SK-N-SH (cell line): ENCODE measurements around the gene LRCOL1. TPM values are rescaled to one million over a fixed set of nuclear protein-coding genes. Genes with fewer than 3 reads are reported as not detected.

Experiments used
- CTCF ChIA-PET: fragments of 300-600, 350-600 bp; formaldehyde crosslinking; extraction: SDS; loops from one replicate; lab custom pipeline; 2021; lab: Yijun Ruan, JAX
- POLR2A ChIA-PET: fragments of 350-600 bp; sonication (Branson Sonifier 250); formaldehyde crosslinking; extraction: SDS; loops from one replicate; lab custom pipeline; 2020; ENCODE audit warnings: antibody characterized with exemption, inconsistent platforms; lab: Yijun Ruan, JAX
- DNase-seq: peaks from one replicate; pipeline ENCODE4 v3.0.0; 2012
- H2AFZ ChIP-seq: fragments of 200-600 bp; sonication (generic); 2 replicates; pipeline ENCODE4 v1.8.1; 2016; ENCODE audit warnings: antibody characterized with exemption, mild to moderate bottlenecking, low read depth
- H3F3A ChIP-seq: fragments of 200-600 bp; sonication (generic); replicated peaks from 2 replicates; pipeline ENCODE3; 2016; ENCODE audit warnings: antibody characterized with exemption, mild to moderate bottlenecking; ENCODE audit not compliant: insufficient read depth
- H3K27ac ChIP-seq, 2 experiments: fragments of 200-500 bp in 1 of 2; fragments of 200-600 bp in 1 of 2; sonication (Bioruptor generic) in 1 of 2; sonication (generic), shearing (Covaris generic) in 1 of 2; 2 replicates each; pipeline versions ENCODE4 v1.5.1 to v1.6.1; 2014 to 2016; ENCODE audit warnings: low read depth in 2 of 2, inconsistent platforms in 1 of 2, low read length in 1 of 2, mild to moderate bottlenecking in 1 of 2, mixed read lengths in 1 of 2
- H3K27me3 ChIP-seq: fragments of 200-600 bp; sonication (generic), shearing (Covaris generic); 2 replicates; pipeline ENCODE4 v1.6.1; 2016; ENCODE audit warnings: mixed run types; ENCODE audit not compliant: insufficient read depth
- H3K36me3 ChIP-seq, 2 experiments: fragments of 200-500 bp in 1 of 2; fragments of 200-600 bp in 1 of 2; sonication (Bioruptor generic) in 1 of 2; sonication (generic) in 1 of 2; replicated peaks in 1 of 2; 2 replicates each; pipeline versions ENCODE3 to v1.5.1; 2014 to 2016; ENCODE audit warnings: low read length in 1 of 2, mild to moderate bottlenecking in 1 of 2; ENCODE audit not compliant: insufficient read depth in 2 of 2, control insufficient read depth in 1 of 2
- H3K4me1 ChIP-seq, 2 experiments: fragments of 200-500 bp in 1 of 2; fragments of 200-600 bp in 1 of 2; sonication (Bioruptor generic) in 1 of 2; sonication (generic), shearing (Covaris generic) in 1 of 2; 2 replicates each; pipeline versions ENCODE4 v1.5.1 to v1.6.1; 2014 to 2016; ENCODE audit warnings: low read depth in 1 of 2, low read length in 1 of 2, mixed run types in 1 of 2; ENCODE audit not compliant: insufficient read depth in 2 of 2, control insufficient read depth in 1 of 2
- H3K4me2 ChIP-seq: fragments of 200-600 bp; sonication (generic), shearing (Covaris generic); 2 replicates; pipeline ENCODE4 v1.6.1; 2017; ENCODE audit warnings: mixed run types
- H3K4me3 ChIP-seq, 2 experiments: fragments of 200-500 bp in 1 of 2; fragments of 200-600 bp in 1 of 2; sonication (Bioruptor generic) in 1 of 2; sonication (generic), shearing (Covaris generic) in 1 of 2; 2 replicates each; pipeline versions ENCODE4 v1.5.1 to v1.8.1; 2014 to 2016; ENCODE audit warnings: low read depth in 2 of 2, inconsistent platforms in 1 of 2, low read length in 1 of 2, mild to moderate bottlenecking in 1 of 2, mixed read lengths in 1 of 2, moderate library complexity in 1 of 2
- H3K79me2 ChIP-seq: fragments of 200-600 bp; sonication (generic); 2 replicates; pipeline ENCODE4 v1.8.1; 2017; ENCODE audit warnings: mild to moderate bottlenecking; ENCODE audit not compliant: insufficient read depth
- H3K9ac ChIP-seq: fragments of 200-600 bp; sonication (generic); 2 replicates; pipeline ENCODE4 v1.6.1; 2017; ENCODE audit warnings: mixed run types
- H3K9me2 ChIP-seq: fragments of 200-600 bp; sonication (generic); 2 replicates; pipeline ENCODE4 v1.6.1; 2017; ENCODE audit warnings: mixed run types
- H3K9me3 ChIP-seq: fragments of 200-600 bp; sonication (generic); 2 replicates; pipeline ENCODE4 v1.6.1; 2017; ENCODE audit warnings: mixed run types, mild to moderate bottlenecking, moderate library complexity
- H4K20me1 ChIP-seq: fragments of 200-600 bp; sonication (generic); 2 replicates; pipeline ENCODE4 v1.6.1; 2017; ENCODE audit warnings: mild to moderate bottlenecking, mixed run types; ENCODE audit not compliant: insufficient read depth
- ELF1 ChIP-seq: IDR thresholded peaks from 2 replicates; pipeline ENCODE4 v1.4.0; 2012
- FOXM1 ChIP-seq: IDR thresholded peaks from 2 replicates; pipeline ENCODE4 v1.4.0; 2012; ENCODE audit warnings: low read depth, mild to moderate bottlenecking
- GABPA ChIP-seq: IDR thresholded peaks from 2 replicates; pipeline ENCODE4 v1.4.0; 2012; ENCODE audit warnings: low read depth, mild to moderate bottlenecking
- JUND ChIP-seq: IDR thresholded peaks from 2 replicates; pipeline ENCODE4 v1.4.0; 2012
- MAX ChIP-seq: IDR thresholded peaks from 2 replicates; pipeline ENCODE4 v1.4.0; 2012; ENCODE audit warnings: low read depth
- MEF2A ChIP-seq: IDR thresholded peaks from 2 replicates; pipeline ENCODE4 v1.4.0; 2012; ENCODE audit warnings: low read depth, borderline replicate concordance
- PBX3 ChIP-seq: IDR thresholded peaks from 2 replicates; pipeline ENCODE4; 2012
- POLR2AphosphoS5 ChIP-seq: IDR thresholded peaks from 2 replicates; pipeline ENCODE4 v1.6.1; 2012; ENCODE audit warnings: low read depth, low read length
- RAD21 ChIP-seq: IDR thresholded peaks from 2 replicates; pipeline ENCODE4 v1.6.1; 2012; ENCODE audit warnings: mild to moderate bottlenecking, low read length
- RFX5 ChIP-seq: IDR thresholded peaks from 2 replicates; pipeline ENCODE4 v1.6.1; 2012; ENCODE audit warnings: mild to moderate bottlenecking, improper control_type of control experiment, low read length
- RXRA ChIP-seq: IDR thresholded peaks from 2 replicates; pipeline ENCODE4 v1.4.0; 2012; ENCODE audit warnings: low read depth, mild to moderate bottlenecking, borderline replicate concordance
- SIN3A ChIP-seq: IDR thresholded peaks from 2 replicates; pipeline ENCODE4 v1.6.1; 2012; ENCODE audit warnings: low read depth, mild to moderate bottlenecking, low read length, moderate library complexity, borderline replicate concordance
- TAF1 ChIP-seq: IDR thresholded peaks from 2 replicates; pipeline ENCODE4 v1.6.1; 2012; ENCODE audit warnings: low read depth, mild to moderate bottlenecking, low read length, moderate library complexity, borderline replicate concordance
- TEAD4 ChIP-seq: IDR thresholded peaks from 2 replicates; pipeline ENCODE4 v1.4.0; 2012; ENCODE audit warnings: mild to moderate bottlenecking, borderline replicate concordance; ENCODE audit not compliant: insufficient read depth
- USF2 ChIP-seq: fragments of 150-350 bp; IDR thresholded peaks from 2 replicates; pipeline ENCODE4 v1.6.1; 2017; ENCODE audit warnings: antibody characterized with exemption, low read length, low read depth, borderline replicate concordance
- YY1 ChIP-seq: IDR thresholded peaks from 2 replicates; pipeline ENCODE4 v1.4.0; 2012; ENCODE audit warnings: low read depth, mild to moderate bottlenecking
- ZBTB33 ChIP-seq: IDR thresholded peaks from 2 replicates; pipeline ENCODE4 v1.4.0; 2012; ENCODE audit warnings: low read depth, borderline replicate concordance
- WGBS: methylation state at CpG from one replicate; pipeline ENCODE4 v1.1.6; 2017; ENCODE audit warnings: low lambda C conversion rate; 5-methylcytosine and 5-hydroxymethylcytosine counted together
- polyA plus RNA-seq, 3 experiments: library from polyadenylated mRNA; depleted of rRNA; stranded (reverse); fragments of >200 nt; gene quantifications; 2 replicates each; pipeline ENCODE4 v1.2.3, GENCODE V29; 2012
- TF ChIP-seq, protein P1 (sequence below): fragments of 200-600 bp; sonication (generic); IDR thresholded peaks from 2 replicates; pipeline ENCODE4 v1.6.1; 2017; ENCODE audit warnings: antibody characterized with exemption, mild to moderate bottlenecking, moderate library complexity
- TF ChIP-seq, protein P2 (sequence below): IDR thresholded peaks from 2 replicates; pipeline ENCODE4 v1.4.0; 2012; ENCODE audit warnings: low read depth, borderline replicate concordance

LRCOL1 gene
- polyA plus RNA-seq, 1 of the 3 experiments (the other 2 are of a cell fraction), result 1.1 TPM

DNA sequence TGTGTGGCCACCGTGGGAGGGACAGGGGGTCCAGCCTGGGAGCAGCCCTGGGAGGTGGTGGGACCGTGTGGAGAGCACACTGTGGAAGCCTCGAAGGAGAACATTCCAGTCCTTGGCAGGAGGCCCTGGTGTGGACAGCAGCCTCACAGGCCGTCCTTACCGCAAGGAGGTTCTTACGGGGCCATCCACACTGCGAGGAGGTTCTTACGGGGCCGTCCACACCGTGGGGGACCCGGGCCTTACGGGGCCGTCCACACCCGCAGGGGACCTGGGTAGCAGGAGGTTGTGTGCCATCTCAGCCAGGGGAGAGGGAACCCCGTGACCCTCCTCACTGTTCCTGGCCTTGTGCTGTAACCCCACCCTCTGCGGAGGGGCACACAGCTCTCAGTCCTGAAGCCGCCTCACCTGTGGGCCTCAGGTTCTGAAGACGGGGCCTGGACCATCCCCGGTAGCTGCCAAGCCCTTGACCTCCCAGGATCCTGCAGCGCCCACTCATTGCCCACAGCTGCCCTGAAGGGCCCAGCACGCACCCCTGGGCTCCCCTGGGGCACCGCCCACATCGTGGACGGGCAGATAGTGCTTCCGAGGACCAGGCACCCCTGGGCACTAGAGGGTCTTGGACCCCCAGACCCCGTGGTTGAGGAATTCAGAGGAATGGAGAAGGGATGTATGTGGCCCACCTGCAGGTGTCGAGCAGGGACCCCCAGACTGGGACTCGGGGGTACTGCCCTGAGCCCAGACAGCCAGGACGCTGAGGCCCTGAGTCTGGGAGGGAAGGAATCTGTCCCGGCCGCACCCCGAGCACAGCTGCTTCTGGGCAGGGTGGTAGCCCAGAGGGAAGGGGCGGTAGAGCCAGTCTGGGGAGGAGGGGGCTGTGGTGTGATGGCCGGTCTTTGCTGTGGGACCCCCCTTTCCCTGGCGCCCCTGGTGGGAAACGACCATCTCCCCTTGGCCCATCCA lies 37.3 kb downstream of the LRCOL1 start:
- Histone ChIP-seq H3K36me3 (peaks cover 0 to 59% of the 10 kb centered on the region in 2 experiments), H3K4me2 (no peak overlapping the region), H2AFZ (no peak overlapping the region), H3K27ac (no peak overlapping the region), H4K20me1 (no peaks in the 10 kb centered on the region), H3K9ac (no peak overlapping the region), H3F3A (no peaks in the 10 kb centered on the region), H3K4me1 (no peaks in the 10 kb centered on the region), H3K79me2 (no peaks in the 10 kb centered on the region), H3K4me3 (no peak overlapping the region), H3K9me2 (no peaks in the 10 kb centered on the region), H3K9me3 (no peaks in the 10 kb centered on the region), H3K27me3 (no peaks in the 10 kb centered on the region)
- TF ChIP-seq FOXM1, result no peak
- TF ChIP-seq POLR2AphosphoS5, result no peak
- no peak for TF ChIP-seq TAF1
- TF ChIP-seq, protein P1, sequence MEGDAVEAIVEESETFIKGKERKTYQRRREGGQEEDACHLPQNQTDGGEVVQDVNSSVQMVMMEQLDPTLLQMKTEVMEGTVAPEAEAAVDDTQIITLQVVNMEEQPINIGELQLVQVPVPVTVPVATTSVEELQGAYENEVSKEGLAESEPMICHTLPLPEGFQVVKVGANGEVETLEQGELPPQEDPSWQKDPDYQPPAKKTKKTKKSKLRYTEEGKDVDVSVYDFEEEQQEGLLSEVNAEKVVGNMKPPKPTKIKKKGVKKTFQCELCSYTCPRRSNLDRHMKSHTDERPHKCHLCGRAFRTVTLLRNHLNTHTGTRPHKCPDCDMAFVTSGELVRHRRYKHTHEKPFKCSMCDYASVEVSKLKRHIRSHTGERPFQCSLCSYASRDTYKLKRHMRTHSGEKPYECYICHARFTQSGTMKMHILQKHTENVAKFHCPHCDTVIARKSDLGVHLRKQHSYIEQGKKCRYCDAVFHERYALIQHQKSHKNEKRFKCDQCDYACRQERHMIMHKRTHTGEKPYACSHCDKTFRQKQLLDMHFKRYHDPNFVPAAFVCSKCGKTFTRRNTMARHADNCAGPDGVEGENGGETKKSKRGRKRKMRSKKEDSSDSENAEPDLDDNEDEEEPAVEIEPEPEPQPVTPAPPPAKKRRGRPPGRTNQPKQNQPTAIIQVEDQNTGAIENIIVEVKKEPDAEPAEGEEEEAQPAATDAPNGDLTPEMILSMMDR, result no peak
- no peak for TF ChIP-seq MEF2A
- TF ChIP-seq TEAD4, result no peak
- no peak for TF ChIP-seq SIN3A
- TF ChIP-seq YY1, result no peak
- TF ChIP-seq RXRA, result no peak
- TF ChIP-seq RAD21, result no peak
- TF ChIP-seq GABPA, result no peak
- no peak for TF ChIP-seq USF2
- TF ChIP-seq, protein P2, sequence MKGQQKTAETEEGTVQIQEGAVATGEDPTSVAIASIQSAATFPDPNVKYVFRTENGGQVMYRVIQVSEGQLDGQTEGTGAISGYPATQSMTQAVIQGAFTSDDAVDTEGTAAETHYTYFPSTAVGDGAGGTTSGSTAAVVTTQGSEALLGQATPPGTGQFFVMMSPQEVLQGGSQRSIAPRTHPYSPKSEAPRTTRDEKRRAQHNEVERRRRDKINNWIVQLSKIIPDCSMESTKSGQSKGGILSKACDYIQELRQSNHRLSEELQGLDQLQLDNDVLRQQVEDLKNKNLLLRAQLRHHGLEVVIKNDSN, result no peak
- TF ChIP-seq ELF1, result no peak
- no peak for TF ChIP-seq JUND
- no peak for TF ChIP-seq ZBTB33
- no peak for TF ChIP-seq RFX5
- TF ChIP-seq PBX3, result no peak
- no peak for TF ChIP-seq MAX
- CTCF ChIA-PET, result interaction anchor here (0.6 to 1.6 kb wide), 2 partner anchors 12 to 158 kb away, joined by 3 to 6 read pairs; no protein-coding TSS in a partner anchor
- DNase-seq, result no peak
- POLR2A ChIA-PET, result no interaction called here
- WGBS, result 95% methylated on average over 8 of the region's 36 CpGs
